ENCODE measurements around the gene CEND1.

The CEND1 gene

DNA sequence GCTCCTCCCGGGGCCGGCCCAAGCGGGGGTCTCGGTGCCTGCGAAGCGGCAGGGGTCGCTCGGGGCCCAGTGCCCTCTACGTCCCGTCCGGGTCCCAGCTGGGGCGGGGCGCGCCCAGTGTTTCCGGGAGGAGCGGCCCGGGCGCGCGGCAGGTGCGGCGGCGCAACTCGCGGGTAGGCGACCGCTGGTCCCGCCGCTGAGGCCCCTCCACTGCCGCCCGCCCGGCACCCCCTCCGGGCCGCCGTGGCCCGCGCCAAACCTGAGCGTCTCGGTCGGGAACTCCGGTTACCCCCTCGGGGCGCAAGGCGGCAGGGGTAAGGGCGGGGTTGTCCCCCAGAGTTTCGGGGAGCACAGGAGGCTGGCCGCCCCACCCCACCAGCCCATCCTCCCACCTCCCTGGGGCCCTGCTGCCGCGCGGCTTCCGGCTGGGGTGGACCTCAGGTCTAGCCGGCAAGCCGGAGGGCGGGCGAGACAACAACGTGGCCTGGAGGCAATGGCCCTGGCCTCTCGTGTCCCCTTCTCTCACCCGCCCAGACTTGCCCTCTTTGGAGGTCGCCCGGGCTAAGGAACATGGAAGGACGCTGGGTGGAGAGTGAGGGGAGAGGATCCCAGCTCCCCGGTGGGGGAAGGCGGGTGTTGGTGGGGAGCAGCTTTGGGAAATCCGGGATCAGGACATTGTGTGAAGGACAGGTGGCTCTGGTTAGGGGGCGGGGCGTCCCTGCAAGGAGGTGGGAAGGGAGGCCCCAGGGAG, 37.4 kb upstream of the CEND1 start:
- no peak for DNase-seq (ENCODE audit: low spot score)

DNA sequence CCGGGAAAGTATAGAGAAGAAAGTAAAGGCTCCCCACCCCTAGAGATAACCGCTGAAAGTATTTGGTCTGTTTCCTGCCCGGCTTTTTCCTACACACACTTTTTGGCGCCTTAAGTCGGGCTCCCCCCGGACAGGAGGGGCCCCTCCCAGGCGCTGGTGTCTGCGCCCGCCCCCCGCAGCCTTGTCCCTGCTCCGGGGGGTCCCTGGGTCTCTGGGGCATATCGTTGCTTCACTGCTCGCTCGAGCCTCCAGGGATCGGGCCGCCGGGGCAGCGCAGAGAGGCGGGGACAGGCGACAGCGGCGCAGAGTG, 36.9 kb upstream of the CEND1 start:
- DNase-seq (ENCODE audit: low spot score), result no peak

DNA sequence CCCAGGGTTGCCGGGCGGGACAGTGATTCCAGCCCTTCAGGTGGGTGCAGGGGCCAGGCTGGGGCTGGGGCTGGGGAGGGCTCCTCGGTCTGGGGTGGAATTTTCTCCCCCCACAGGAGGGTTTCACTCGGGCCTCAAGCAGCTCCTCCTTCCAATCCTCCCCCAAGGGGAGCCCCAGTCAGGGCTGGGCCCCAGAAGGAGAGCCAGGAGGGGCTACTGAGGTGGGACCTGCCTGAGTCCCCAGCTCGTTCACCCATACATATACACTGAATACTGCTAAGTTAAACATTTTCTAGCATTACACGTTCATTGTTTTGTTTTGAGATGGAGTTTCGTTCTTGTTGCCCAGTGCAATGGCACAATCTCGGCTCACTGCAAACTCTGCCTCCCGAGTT, 36.3 kb upstream of the CEND1 start:
- DNase-seq (ENCODE audit: low spot score), result no peak

- DNase-seq (ENCODE audit: low spot score), result no peak
Observed at GRCh38 chr11:825366-826226, 35.7 kb upstream of the CEND1 start.

DNA sequence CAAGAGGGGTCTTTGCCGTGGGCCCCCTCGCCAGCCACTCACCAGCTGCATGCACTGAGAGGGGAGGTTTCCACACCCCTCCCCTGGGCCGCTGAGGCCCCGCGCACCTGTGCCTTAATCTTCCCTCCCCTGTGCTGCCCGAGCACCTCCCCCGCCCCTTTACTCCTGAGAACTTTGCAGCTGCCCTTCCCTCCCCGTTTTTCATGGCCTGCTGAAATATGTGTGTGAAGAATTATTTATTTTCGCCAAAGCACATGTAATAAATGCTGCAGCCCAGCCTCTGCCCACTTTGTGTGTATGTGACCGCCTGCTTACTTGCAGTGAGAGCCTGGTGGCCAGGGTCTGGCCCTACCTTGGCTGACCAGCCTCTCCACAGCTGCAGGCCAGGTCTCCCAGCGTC, 35.1 kb upstream of the CEND1 start:
- no peak for DNase-seq (ENCODE audit: low spot score)

- DNase-seq (ENCODE audit: low spot score), result no peak
Observed at GRCh38 chr11:824292-824880, 34.5 kb upstream of the CEND1 start.

DNA sequence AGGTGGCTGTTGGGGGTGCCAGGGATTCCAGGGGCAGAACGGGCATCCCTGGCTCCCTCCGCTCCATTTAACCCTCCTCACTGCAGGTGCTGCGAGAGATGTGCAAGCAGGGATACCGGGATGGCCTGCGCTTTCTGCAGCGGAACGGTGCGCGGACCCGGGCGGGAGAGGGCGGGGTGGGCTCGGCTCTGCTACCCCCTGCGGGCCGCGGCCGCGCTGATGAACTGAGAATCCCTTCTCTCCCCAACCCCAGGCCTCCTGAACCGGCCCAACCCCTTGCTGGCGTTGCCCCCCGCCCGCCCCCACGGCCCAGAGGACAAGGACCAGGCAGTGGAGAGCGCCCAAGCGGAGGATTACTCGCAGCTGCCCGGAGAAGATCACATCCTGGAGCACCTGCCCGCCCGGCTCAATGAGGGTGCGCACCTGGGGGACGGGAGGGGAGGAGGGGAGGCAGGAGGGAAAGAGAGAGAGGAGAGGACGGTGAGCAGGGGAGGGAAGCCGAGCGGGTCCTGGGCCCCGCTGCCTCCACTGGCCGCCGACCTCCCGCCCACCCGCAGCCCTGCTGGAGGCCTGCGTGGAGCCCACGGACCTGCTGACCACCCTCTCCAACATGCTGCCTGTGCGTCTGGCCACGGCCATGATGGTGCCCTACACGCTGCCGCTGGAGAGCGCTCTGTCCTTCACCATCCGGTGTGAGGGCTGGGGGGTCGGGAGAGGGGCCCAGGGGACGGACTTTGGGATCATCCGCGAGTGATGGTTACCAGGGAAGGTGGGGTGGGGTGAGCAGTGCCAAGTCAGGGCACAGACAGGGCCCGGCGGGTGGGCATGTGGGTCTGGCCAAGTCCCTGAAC, 33.8 kb upstream of the CEND1 start:
- no peak for DNase-seq (ENCODE audit: low spot score)

GRCh38 chr11:821512-822371, 31.9 kb upstream of the CEND1 start:
- no peak for DNase-seq (ENCODE audit: low spot score)

DNA sequence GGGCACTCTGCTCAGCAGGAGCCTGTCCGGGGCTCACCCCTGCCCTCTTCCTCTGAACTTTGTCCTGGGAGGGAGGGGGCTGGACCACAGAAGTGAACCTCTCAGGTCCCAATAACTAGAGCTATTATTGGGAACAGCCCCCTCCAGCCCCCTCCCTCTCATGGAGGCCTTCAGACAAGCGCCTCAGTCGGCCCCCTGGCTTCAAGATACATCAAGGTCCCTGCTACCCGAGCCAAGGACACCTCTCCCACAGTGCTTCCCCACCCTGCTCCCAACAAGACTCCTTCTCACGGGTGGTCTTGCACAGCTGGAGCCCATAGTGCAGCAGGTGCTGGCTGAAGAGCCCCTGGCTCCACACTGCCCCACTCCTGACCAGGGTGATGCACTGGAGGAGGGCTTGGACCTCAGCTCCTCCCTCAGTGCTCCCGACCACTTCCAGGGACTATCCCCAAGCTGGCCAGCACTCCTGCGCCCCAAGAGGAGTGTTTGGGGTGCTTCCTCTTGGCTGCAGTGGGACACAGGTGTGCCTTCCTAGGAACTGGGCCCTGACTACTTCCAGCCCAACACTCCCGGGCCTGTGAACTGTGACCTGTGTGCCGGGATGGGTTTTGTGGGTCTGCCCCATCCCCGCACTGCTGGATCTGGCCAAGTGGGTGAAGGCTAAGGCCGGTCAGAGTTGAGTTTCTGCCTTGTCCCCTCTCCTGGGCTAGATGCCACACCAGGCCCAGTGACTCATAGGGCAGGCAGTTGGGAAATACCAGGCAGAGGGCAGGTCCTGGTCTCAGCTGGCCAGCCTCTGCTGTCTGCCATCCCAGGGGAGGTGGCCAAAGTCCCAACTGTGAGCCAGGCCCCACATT, 31.0 kb upstream of the CEND1 start:
- DNase-seq (ENCODE audit: low spot score), result no peak

- DNase-seq (ENCODE audit: low spot score), result peak; percentile 95
Observed at GRCh38 chr11:819943-820649, 30.2 kb upstream of the CEND1 start.

DNA sequence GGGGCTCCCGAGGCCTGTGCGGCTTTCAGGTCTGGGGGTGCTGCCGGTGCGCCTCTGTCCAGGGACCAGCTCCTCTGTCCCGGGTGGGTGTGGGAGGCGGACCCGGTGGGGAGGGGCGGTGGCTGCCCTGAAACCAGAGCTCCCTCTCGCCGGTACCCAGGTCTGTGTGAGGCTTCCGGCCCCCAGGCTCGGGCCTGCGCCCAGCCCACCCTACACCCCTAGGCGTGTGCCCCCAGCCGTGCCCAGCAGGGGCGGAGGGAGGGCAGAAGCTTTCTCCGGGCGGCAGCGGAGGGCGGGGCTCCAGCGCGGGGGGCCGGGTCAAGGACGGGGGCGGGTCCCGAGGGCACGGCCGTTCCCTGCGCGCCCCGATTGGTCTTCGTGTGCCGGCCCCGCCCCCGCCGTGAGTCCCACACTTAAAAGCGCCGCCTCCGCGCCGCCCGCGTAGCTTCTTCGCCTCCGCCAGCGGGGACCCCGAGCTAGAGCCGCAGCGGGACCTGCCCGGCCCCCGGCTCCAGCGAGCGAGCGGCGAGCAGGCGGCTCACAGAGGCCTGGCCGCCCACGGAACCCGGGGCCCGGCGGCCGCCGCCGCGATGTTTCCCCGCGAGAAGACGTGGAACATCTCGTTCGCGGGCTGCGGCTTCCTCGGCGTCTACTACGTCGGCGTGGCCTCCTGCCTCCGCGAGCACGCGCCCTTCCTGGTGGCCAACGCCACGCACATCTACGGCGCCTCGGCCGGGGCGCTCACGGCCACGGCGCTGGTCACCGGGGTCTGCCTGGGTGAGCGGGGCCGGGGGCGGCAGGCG, 29.4 kb upstream of the CEND1 start:
- peak; percentile 92 for DNase-seq (ENCODE audit: low spot score)

DNA sequence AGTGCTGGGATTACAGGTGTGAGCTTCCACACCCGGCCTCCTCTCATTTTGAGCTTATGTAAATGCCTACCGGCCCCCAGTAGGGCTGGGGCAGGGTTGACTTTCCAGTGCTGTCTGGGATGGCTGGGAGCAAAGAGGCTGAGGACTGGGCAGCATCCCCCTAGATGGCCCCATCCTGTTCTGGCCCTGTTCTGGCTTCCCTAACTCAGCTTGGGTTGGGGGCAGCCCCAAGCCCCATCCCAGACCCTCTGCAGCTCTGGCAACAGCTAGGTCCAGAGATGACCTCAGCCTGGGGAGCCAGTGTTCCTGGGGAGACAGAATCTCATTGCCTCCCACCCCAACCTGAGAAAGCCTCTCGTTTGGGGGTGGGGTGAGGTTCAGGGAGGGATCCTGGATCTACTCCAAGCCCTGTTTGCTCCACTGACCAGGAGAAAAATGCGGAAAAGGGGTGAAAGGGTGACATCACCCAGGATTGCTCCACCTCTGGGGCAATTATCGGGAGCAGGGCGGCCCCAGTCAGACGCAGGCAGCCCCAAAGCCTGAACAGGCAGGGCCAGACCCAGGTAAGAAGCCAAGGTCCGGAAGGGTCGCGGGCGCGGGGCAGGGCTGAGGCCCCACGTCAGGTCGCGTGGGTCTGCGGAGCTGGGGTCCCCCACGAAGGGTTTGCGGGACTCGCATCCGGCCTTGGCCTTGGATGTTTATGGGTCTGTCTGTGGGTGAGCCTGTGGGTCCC, 28.7 kb upstream of the CEND1 start, which contains the start of gene PNPLA2:
Gene PNPLA2, plus strand, starts transcription at position 519 of the 733 bp plus-strand sequence. CDS start 805 bp downstream, outside the sequence.
- DNase-seq (ENCODE audit: low spot score), result no peak

GRCh38 chr11:816433-816779, 26.5 kb upstream of the CEND1 start:
- no peak for DNase-seq (ENCODE audit: low spot score)

DNA sequence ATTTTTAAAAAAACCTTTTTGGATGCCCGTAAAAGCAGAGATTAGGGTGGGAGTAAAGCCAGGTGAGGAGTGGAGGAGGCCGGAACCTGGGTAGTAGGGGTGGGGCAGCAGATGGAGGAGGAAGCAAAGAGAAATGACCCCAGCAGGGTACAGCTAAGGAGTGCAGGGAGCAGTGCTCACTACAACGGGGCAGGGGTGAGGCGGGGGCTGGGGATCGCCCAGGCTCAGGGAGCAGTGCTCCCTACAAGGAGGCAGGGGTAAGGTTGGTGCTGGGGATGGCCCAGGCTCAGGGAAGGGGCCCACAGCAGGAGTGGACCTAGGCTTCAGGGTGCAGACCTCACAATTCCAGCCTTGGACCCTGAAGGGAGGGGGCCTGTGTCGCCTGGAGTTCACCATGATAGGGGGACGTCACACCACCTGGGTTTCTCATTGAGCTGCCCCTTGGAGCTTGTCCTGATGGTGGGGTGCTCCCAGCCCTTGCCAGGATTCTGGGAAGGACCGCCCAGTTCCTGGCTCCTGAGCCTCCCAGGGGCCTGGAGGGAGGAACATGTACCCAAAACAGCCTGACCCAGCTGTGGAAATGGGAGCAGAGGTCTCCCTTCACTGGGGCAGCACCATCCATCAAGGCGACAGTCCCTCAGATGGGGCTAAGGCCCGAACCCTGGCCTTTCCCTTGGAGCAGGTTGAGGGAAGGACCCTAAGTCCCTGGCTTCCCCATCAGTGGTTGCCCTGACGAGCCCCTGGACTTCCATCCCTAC, 26.0 kb upstream of the CEND1 start:
- no peak for DNase-seq (ENCODE audit: low spot score)

DNA sequence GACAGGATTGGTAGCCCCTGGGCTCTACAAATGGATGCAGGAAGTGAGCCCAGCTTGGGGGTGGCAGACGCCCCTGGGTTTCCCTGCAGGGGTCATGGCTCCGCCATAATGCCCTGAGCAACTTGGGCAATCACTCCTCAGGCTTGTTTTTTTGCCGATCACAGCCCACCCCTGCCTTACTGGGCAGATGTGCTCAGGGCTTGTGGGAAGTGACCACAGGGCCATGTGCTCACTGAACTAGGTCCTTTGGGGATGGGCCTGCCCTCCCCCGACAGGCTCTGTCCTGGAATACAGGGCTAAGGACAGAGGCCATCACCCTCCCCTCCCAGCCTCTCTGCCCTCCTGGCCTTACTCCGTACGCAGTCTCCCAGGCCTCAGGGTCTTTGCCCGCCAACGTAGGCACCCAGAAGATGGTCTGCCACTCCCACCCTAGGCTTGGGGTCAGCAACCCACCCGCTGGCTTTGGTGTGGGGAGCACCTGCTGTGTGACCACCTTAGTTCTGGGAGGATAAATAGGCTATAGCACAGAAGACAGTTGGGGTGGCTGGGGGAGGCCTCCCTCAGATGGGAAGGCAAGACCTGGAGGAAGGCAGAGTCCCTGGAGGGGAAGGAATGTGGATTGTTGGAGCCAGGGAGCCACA, 23.7 kb upstream of the CEND1 start:
- DNase-seq (ENCODE audit: low spot score), result no peak

- DNase-seq (ENCODE audit: low spot score), result no peak
Observed at GRCh38 chr11:813072-813455, 23.2 kb upstream of the CEND1 start.

DNA sequence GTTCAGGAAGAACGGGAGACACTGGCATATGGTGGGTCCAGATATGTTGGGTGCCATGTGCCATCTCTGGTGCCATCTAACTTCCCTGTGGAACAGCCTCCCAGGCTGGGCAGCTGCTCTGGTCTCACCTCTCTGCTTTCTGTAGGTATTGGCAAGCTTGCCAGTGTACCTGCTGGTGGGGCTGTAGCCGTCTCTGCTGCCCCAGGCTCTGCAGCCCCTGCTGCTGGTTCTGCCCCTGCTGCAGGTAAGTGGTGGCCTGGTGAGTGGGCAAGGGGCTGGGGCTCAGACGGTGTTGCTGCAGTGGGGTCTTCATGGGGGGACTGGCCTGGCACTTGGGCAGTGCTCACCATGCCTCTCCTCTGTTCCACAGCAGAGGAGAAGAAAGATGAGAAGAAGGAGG, 22.5 kb upstream of the CEND1 start:
- no peak for DNase-seq (ENCODE audit: low spot score)

All from CD4-positive, alpha-beta T cell treated with Interleukin-2 at 100 ng/mL for 4 hours (primary cell).